Prostate gland (tissue), 2 donors: ENCODE data around the gene INPP5E. TPM values are rescaled to one million over a fixed set of nuclear protein-coding genes. Genes with fewer than 3 reads are reported as not detected.

ENCODE experiments used
- DNase-seq: peaks from one replicate; pipeline ENCODE4 v3.0.0-alpha.2; 2019; ENCODE audit warnings: low spot score
- H3K27ac ChIP-seq, 2 donors: fragments of 200-600 bp; sonication (generic); 2 replicates each; pipeline ENCODE4 v1.5.1; 2017 to 2019
- H3K27me3 ChIP-seq: fragments of 200-600 bp; sonication (generic); replicated peaks from 2 replicates; pipeline ENCODE4 v1.5.1; 2019; ENCODE audit not compliant: insufficient read depth
- H3K36me3 ChIP-seq, 2 donors: fragments of 200-600 bp; sonication (generic); 1 replicate in 1 of 2; 2 replicates in 1 of 2; pipeline versions ENCODE4 v1.5.1 to v1.8.1; 2017 to 2019
- H3K4me1 ChIP-seq: fragments of 200-600 bp; sonication (generic); replicated peaks from 2 replicates; pipeline ENCODE4 v1.5.1; 2019
- H3K4me3 ChIP-seq, 2 donors: fragments of 200-600 bp; sonication (generic); 2 replicates each; pipeline ENCODE4 v1.5.1; 2017 to 2019
- H3K9me3 ChIP-seq: fragments of 200-600 bp; sonication (generic); 2 replicates; pipeline ENCODE4 v1.5.1; 2017
- POLR2A ChIP-seq: fragments of 450-650 bp; IDR thresholded peaks from one replicate; pipeline ENCODE4 v1.6.1; 2016; ENCODE audit warnings: antibody characterized with exemption, mild to moderate bottlenecking
- POLR2AphosphoS5 ChIP-seq: sonication (generic); formaldehyde crosslinking; IDR thresholded peaks from one replicate; pipeline ENCODE4 v1.6.1; 2017; ENCODE audit warnings: antibody characterized with exemption
- WGBS: methylation state at CpG from one replicate; pipeline ENCODE4 v1.1.5; 2018; 5-methylcytosine and 5-hydroxymethylcytosine counted together
- intact Hi-C: fragments of 100-400 bp; cut with DNase I; formaldehyde crosslinking; loops from one replicate; pipeline ENCODE4 v1.14.2; 2022
- total RNA-seq, 2 donors: library from RNA; depleted of rRNA; stranded (reverse); fragments of >200 nt; gene quantifications; one replicate each; pipeline ENCODE4 v1.1.0, GENCODE V29; 2016
- TF ChIP-seq, protein P1 (sequence below), 4 experiments: fragments of 200-600 bp in 2 of 4; fragments of 450-650 bp in 2 of 4; sonication (generic) in 2 of 4; IDR thresholded peaks; 1 replicate in 3 of 4; 2 replicates in 1 of 4; pipeline ENCODE4 v1.5.1; 2016 to 2019; ENCODE audit warnings: antibody characterized with exemption in 4 of 4, mild to moderate bottlenecking in 2 of 4, moderate library complexity in 2 of 4

The INPP5E gene
- total RNA-seq, 2 donors from 2014 or later, result 10.7 to 22.7 TPM

DNA sequence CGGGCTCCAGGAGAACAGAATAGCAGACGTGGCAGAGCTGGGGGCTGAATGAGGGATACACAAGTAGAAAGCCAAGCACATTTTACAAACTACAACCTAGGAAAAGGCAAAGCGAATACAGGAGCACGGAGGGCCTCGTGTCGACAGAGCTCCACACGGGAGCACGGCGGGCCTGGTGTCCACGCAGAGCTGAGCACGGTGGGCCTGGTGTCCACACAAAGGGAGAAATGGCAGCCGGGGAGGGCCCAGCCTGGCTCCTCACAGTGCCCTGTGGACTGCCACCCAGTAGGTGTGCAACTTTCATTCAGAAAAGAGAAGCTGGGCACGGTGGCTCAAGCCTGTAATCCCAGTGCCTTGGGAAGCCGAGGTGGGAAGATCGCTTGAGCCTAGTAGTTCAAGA is 3.4 kb upstream of the INPP5E start:
- peaks cover 14 to 21% of the 10 kb centered on the region in 2 donors for H3K36me3 ChIP-seq
- WGBS, result 93% methylated on average over 15 of the region's 15 CpGs

DNA sequence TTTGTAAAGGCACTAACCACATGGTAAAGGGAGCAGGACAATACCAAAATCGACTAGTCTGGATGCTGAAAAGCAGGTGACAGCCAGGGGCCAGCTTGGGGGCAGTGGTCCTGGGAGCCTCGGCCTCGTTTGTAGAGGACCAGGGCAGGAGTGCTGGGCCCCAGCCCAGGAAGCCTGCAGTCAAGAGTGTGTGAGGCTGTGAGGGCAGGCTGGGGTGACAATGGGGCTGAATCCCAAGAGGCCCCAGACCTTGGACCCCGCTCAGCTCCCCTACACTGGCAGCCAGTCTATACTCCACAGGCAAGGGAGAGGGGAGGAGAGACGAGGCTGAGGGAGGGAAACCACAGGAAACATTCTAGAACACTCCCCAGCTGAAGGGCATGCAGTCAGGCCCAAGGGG is 2.6 kb upstream of the INPP5E start:
- no peak for TF ChIP-seq POLR2A
- intact Hi-C loops, result no loop called here
- WGBS, result 78% methylated on average over 5 of the region's 5 CpGs
- Histone ChIP-seq H3K36me3 (peaks cover 14 to 17% of the 10 kb centered on the region in 2 donors), H3K27me3 (no peaks in the 10 kb centered on the region), H3K4me3 (no peak overlapping the region), H3K4me1 (peaks cover 11% of the 10 kb centered on the region), H3K27ac (no peak overlapping the region), H3K9me3 (no peaks in the 10 kb centered on the region)
- no peak for DNase-seq

More for the DNA sequence above, 3.4 kb upstream of the INPP5E start:
- Histone ChIP-seq H3K27ac (no peak overlapping the region), H3K9me3 (no peaks in the 10 kb centered on the region), H3K27me3 (no peaks in the 10 kb centered on the region), H3K4me1 (peaks cover 2% of the 10 kb centered on the region), H3K4me3 (no peak overlapping the region)
- DNase-seq, result no peak
- intact Hi-C loops, result no loop called here
- no peak for TF ChIP-seq POLR2AphosphoS5
- TF ChIP-seq, protein P1, sequence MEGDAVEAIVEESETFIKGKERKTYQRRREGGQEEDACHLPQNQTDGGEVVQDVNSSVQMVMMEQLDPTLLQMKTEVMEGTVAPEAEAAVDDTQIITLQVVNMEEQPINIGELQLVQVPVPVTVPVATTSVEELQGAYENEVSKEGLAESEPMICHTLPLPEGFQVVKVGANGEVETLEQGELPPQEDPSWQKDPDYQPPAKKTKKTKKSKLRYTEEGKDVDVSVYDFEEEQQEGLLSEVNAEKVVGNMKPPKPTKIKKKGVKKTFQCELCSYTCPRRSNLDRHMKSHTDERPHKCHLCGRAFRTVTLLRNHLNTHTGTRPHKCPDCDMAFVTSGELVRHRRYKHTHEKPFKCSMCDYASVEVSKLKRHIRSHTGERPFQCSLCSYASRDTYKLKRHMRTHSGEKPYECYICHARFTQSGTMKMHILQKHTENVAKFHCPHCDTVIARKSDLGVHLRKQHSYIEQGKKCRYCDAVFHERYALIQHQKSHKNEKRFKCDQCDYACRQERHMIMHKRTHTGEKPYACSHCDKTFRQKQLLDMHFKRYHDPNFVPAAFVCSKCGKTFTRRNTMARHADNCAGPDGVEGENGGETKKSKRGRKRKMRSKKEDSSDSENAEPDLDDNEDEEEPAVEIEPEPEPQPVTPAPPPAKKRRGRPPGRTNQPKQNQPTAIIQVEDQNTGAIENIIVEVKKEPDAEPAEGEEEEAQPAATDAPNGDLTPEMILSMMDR (IDR thresholded peaks at IDR 0.05), result no peak
- TF ChIP-seq POLR2A, result no peak

DNA sequence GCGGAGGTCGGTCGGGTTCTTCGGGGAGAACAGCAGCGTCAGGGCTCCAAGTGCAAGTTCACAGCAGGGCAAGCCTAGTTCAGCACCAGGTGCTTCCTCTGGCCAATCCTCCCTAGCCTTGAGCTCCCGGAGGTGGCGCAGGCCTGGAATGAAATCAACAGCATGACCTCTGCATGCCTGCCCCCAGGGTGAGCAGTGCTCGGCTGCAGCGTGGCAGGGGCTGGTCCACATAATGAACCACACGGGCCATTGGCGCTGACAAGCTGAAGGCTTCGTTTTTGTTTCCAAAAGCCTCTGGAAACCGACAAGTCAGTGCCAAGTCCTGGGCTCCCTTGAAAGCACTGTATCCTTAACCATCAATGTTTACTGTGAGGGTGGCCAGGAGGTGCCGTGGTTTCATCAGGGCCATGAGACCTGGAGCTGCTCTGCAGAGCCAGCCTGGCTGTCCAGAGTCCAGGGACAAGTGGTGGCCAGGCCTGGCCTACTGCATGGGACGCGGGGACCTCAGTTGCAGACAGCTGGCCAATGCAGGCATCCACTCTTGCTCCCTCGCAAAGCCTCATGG is 2.1 kb upstream of the INPP5E start:
- Histone ChIP-seq H3K27me3 (no peaks in the 10 kb centered on the region), H3K4me1 (peaks cover 11% of the 10 kb centered on the region), H3K9me3 (no peaks in the 10 kb centered on the region), H3K36me3 (peaks cover 14 to 15% of the 10 kb centered on the region in 2 donors), H3K4me3 (no peak overlapping the region), H3K27ac (no peak overlapping the region)
- no peak for DNase-seq
- intact Hi-C loops, result no loop called here
- WGBS, result 86% methylated on average over 17 of the region's 17 CpGs
- TF ChIP-seq POLR2AphosphoS5 (no peak), POLR2A (no peak)
- TF ChIP-seq, protein P1 (IDR thresholded peaks at IDR 0.05), result no peak

DNA sequence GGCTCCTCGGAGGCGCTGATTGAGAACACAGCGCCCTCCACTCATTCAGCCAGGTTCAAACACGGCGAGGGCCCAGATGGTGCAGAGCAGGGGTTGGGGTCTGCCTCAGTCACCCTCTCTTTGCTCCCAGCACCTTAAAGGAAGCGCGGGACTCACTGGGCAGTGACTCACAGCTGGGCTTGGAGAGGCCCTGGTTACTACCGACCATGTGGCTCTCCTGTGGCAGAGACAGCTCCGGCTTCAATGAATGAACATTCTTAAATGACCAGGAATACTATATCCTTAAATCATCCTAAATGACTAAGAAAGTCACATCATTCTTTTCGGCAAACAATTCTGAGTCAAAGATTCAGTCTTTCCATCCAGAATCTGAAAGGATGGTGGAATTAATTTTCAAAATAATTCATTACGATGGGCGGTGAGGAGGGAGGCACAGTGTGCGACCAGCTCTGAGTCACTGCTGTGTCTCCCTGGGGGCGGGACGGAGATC is 1.6 kb upstream of the INPP5E start:
- intact Hi-C loops, result no loop called here
- WGBS, result 93% methylated on average over 15 of the region's 15 CpGs
- Histone ChIP-seq H3K27ac (no peak overlapping the region), H3K9me3 (no peaks in the 10 kb centered on the region), H3K4me1 (peaks cover 11% of the 10 kb centered on the region), H3K36me3 (peaks cover 13 to 14% of the 10 kb centered on the region in 2 donors), H3K27me3 (no peaks in the 10 kb centered on the region), H3K4me3 (no peak overlapping the region)
- TF ChIP-seq POLR2A (no peak), POLR2AphosphoS5 (no peak)
- TF ChIP-seq, protein P1 (IDR thresholded peaks at IDR 0.05), result no peak
- no peak for DNase-seq

DNA sequence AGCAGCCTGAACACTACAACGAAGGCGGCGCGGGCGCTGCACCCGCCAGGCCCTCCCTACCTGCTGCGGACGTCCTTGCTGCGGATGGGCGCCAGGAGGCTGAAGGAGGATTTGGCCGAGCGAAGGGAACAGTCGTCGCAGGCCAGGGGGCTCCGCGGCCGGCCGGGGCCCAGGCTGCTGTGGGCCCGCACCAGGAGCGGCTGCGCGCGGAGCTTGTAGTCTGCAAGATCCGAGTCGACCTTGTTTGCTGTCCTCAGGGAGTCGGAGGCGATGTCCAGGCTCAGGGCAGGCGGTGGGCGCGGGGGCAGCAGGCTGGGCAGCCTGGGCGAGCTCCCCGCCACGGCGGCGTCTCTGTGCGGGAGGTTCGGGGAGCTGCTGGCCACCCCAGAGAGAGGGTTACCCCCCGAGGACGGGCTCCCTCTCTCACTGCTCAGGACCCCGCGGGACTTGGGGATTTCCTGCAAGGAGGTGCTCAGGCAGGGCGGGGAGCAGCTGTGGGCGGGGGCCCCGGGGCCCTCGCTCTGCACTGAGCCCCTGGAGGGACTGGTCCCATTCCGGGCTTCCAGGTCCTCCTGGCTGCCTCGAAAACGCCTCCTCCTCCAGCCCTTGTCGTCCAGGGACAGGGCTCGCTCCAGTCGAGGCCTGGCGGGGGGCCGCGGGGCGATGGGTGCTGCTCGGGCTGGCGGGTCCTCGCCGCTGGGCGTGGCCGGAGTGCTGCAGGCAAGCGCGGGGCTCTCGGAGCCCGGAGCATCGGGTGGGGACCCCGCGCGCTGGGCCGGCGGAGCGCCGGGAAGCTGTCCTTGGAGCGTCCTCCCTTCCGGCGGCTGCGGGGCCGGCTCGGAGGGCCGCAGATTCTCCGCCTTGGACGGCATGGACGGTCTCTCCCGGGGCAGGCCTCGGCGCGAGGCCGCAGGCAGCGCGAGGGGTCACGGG is 831 bp downstream of the INPP5E start:
- H3K4me3 ChIP-seq, result peak overlapping the region; percentile 88 to 92
- intact Hi-C loops, result no loop called here
- H3K4me1 ChIP-seq, result peaks cover 11% of the 10 kb centered on the region
- H3K27me3 ChIP-seq, result no peaks in the 10 kb centered on the region
- H3K27ac ChIP-seq, result peak overlapping the region; percentile 67 to 71
- peaks cover 2 to 13% of the 10 kb centered on the region in 2 donors for H3K36me3 ChIP-seq
- H3K9me3 ChIP-seq, result no peaks in the 10 kb centered on the region
- WGBS, result under 1% methylated on average over 39 of the region's 91 CpGs
- TF ChIP-seq, protein P1 (IDR thresholded peaks at IDR 0.05), result no peak
- no peak for TF ChIP-seq POLR2AphosphoS5
- no peak for TF ChIP-seq POLR2A
- DNase-seq, result no peak
